Psoas muscle (tissue), 8 donors: ENCODE results near the gene GPATCH4. TPM values are rescaled to one million over a fixed set of nuclear protein-coding genes. Genes with fewer than 3 reads are reported as not detected.
"Not testable (repeated sequence)": the region's sequence is repeated elsewhere in the genome, so short reads cannot be mapped to it uniquely, and the experiment has no call there.

Source experiments
- ATAC-seq, 4 donors: fragments of 200-7000 bp; cut with Tn5 transposase; one replicate each; pipeline ENCODE4 v1.9.1; 2020; ENCODE audit warnings: moderate library complexity in 3 of 4, mild to moderate bottlenecking in 2 of 4
- DNase-seq, 2 donors: peaks; one replicate each; pipeline ENCODE4 v3.0.0-alpha.2; 2020
- H3K27ac ChIP-seq: fragments of 200-600 bp; one replicate; pipeline ENCODE4 v1.8.0; 2022
- H3K27me3 ChIP-seq, 3 donors: fragments of 200-600 bp in 1 of 3; one replicate each; pipeline versions ENCODE4 v1.6.1 to v1.8.0; 2013 to 2022; ENCODE audit warnings: low read length in 2 of 3, mild to moderate bottlenecking in 2 of 3, moderate library complexity in 1 of 3; ENCODE audit not compliant: insufficient read depth in 3 of 3
- H3K36me3 ChIP-seq, 2 donors: fragments of 200-600 bp in 1 of 2; one replicate each; pipeline versions ENCODE4 v1.6.1 to v1.8.0; 2013 to 2022; ENCODE audit warnings: low read depth in 1 of 2, mild to moderate bottlenecking in 1 of 2, moderate library complexity in 1 of 2; ENCODE audit not compliant: insufficient read depth in 1 of 2
- H3K4me1 ChIP-seq: fragments of 200-600 bp; one replicate; pipeline ENCODE4 v1.8.0; 2022
- H3K4me3 ChIP-seq: fragments of 200-600 bp; one replicate; pipeline ENCODE4 v1.8.0; 2022; ENCODE audit warnings: mild to moderate bottlenecking
- H3K9me3 ChIP-seq: fragments of 200-600 bp; one replicate; pipeline ENCODE4 v1.8.0; 2022
- whole genome bisulfite sequencing, 3 donors: extraction: QIAGEN DNeasy Blood & Tissue Kit; methylation state at CpG; one replicate each; pipeline versions ENCODE4 v1.1.6 to v1.1.7; 2013; 5-methylcytosine and 5-hydroxymethylcytosine counted together
- intact Hi-C, 2 donors: fragments of 100-400 bp; cut with DNase I; formaldehyde crosslinking; loops; one replicate each; pipeline versions ENCODE4 v1.11.0 to v1.14.2; 2022
- polyA plus RNA-seq, 3 donors: library from polyadenylated mRNA; stranded (reverse); fragments of 200-250 nt; gene quantifications; one replicate each; pipeline ENCODE4 v1.2.3, GENCODE V29; 2013
- total RNA-seq, 4 donors: library from RNA; stranded (reverse); fragmentation: NEBNext Ultra II Directional in 2 of 4; extraction: Animal tissue kit (Norgen Biotek cat#: 25700) in 2 of 4; gene quantifications; one replicate each; pipeline versions ENCODE4 v1.2.1 to v1.2.4, GENCODE V29; 2021 to 2023
- TF ChIP-seq, protein P1 (sequence below): fragments of 200-600 bp; IDR thresholded peaks from one replicate; pipeline ENCODE4 v1.8.0; 2022; ENCODE audit warnings: antibody characterized with exemption
- donor health status: healthy with polysubstance abuse.
- donor health status: DM: no; HTN: no; CAD: no; lungs with moderate emphysema.
- donor health status: Bipolar disorder and iron deficiency.
- donor health status: healthy.
- donor health status: DM: yes; HTN: yes; CAD: no.
- donor health status: DM: no; HTN: no; CAD: no.
- donor health status: DM: no; HTN: no; CAD: no.
- donor health status: DM: yes; HTN: yes; CAD: no.

GPATCH4 gene
- total and polyA plus RNA-seq, 7 donors = 30.6 to 110 (median 73.4) TPM

DNA sequence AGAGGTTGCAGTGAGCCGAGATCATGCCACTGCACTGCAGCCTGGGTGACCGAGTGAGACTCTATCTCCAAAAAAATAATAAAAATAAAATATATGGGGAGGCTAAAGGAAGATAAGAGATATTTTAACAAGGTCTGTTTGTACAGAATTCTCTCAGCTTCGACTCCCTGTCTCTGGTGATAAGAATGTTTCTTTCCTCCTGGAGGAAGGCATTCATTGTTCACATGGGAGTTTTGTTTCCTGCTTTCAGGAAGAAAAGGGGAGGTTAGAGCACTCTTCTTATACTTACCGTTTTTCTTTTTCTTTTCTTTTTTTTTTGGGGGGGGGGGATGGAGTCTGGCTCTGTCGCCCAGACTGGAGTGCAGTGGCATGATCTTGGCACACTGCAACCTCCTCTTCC, 11.7 kb downstream of the GPATCH4 start:
- no peak for ATAC-seq
- H3K4me3 ChIP-seq = no peak overlapping the region
- TF ChIP-seq, protein P1, sequence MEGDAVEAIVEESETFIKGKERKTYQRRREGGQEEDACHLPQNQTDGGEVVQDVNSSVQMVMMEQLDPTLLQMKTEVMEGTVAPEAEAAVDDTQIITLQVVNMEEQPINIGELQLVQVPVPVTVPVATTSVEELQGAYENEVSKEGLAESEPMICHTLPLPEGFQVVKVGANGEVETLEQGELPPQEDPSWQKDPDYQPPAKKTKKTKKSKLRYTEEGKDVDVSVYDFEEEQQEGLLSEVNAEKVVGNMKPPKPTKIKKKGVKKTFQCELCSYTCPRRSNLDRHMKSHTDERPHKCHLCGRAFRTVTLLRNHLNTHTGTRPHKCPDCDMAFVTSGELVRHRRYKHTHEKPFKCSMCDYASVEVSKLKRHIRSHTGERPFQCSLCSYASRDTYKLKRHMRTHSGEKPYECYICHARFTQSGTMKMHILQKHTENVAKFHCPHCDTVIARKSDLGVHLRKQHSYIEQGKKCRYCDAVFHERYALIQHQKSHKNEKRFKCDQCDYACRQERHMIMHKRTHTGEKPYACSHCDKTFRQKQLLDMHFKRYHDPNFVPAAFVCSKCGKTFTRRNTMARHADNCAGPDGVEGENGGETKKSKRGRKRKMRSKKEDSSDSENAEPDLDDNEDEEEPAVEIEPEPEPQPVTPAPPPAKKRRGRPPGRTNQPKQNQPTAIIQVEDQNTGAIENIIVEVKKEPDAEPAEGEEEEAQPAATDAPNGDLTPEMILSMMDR = no peak
- 58 to 64% (median 62%) methylated on average over 5 of the region's 5 CpGs for WGBS, 3 donors
- H3K36me3 ChIP-seq = peaks cover 5 to 22% of the 10 kb centered on the region in 2 donors
- H3K4me1 ChIP-seq = peaks cover 12% of the 10 kb centered on the region
- intact Hi-C loops = no loop called here
- H3K9me3 ChIP-seq = no peaks in the 10 kb centered on the region
- no peaks in the 10 kb centered on the region for H3K27me3 ChIP-seq
- no peak for DNase-seq
- H3K27ac ChIP-seq = no peak overlapping the region

DNA sequence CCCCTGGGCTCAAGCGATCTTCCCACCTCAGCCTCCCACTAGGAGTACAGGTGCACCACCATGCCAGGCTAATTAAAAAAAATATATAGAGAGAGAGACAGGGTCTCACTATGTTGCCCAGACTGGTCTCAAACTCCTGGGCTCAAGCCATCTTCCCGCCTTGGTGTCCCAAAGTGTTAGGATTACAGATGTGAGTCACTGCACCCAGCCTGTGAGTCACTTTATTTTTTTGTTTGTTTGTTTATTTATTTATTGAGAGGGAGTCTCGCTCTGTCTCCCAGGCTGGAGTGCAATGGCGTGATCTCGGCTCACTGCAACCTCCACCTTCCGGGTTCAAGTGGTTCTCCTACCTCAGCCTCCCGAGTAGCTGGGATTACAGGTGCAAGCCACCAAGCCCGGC, 13.4 kb downstream of the GPATCH4 start:
- H3K27ac ChIP-seq, ATAC-seq, DNase-seq, H3K9me3 ChIP-seq, H3K4me3 ChIP-seq, H3K27me3 ChIP-seq, H3K36me3 ChIP-seq, intact Hi-C loops: not testable (repeated sequence)
- 81 to 87% (median 84%) methylated on average over 8 of the region's 8 CpGs for WGBS, 3 donors
- peaks cover 15% of the 10 kb centered on the region for H3K4me1 ChIP-seq

DNA sequence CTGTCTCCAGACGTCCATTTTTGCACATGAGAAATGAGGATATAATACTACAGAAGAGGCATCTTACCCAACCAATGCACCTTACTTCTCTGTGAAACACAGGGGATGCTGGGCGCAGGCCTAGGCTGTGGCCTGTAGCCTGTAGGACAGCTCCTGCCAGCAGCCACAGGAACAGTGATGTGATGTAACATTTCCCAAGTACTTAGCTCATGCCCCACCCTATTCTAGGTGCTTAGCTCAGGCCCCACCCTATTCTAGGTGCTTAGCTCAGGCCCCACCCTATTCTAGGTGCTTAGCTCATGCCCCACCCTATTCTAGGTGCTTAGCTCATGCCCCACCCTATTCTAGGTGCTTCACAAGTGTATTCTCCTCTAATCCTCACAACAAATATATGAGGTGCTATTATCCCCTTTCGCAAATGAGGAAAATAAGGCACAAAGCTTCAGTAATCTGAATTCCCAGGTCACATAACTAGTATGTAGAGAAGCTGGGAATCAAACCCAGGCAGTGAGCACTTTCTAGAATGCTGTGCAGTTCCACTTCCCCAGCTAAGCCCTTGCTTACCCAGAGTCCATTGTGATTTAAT, 14.3 kb downstream of the GPATCH4 start:
- Histone ChIP-seq H3K9me3 (no peaks in the 10 kb centered on the region), H3K27me3 (no peaks in the 10 kb centered on the region), H3K4me1 (peaks cover 9% of the 10 kb centered on the region), H3K27ac (no peak overlapping the region), H3K4me3 (no peak overlapping the region), H3K36me3 (no peaks in the 10 kb centered on the region)
- TF ChIP-seq, protein P1 = no peak
- DNase-seq (no peak), ATAC-seq (no peak)
- intact Hi-C loops = no loop called here
- 92 to 98% (median 95%) methylated on average over 3 of the region's 3 CpGs for WGBS, 3 donors

DNA sequence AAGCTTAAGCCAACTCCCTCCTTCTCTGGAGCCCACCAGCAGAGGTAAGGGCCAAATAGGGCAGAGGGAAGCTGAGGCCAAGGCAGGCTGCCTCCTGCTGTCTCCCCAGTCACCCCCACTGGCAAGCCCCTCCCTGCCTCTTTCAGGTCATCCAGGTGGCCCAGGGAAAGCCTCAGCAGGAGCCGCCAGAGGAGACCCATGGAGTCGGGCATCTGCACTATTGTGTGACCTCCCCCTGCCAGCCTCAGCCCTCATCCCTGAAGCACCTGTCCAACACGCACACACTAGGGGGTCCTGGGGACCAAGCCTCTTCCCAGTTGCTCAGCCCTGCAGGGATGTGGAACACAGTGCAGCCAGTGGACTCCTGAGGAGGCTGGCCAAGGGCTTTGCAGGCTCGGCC, 15.0 kb downstream of the GPATCH4 start:
- Histone ChIP-seq H3K27me3 (no peaks in the 10 kb centered on the region), H3K27ac (no peak overlapping the region), H3K36me3 (no peaks in the 10 kb centered on the region), H3K4me1 (peaks cover 8% of the 10 kb centered on the region), H3K4me3 (no peak overlapping the region), H3K9me3 (no peaks in the 10 kb centered on the region)
- intact Hi-C loops = no loop called here
- no peak for DNase-seq
- TF ChIP-seq, protein P1 = no peak
- no peak for ATAC-seq
- 66 to 84% (median 71%) methylated on average over 4 of the region's 4 CpGs for WGBS, 3 donors

DNA sequence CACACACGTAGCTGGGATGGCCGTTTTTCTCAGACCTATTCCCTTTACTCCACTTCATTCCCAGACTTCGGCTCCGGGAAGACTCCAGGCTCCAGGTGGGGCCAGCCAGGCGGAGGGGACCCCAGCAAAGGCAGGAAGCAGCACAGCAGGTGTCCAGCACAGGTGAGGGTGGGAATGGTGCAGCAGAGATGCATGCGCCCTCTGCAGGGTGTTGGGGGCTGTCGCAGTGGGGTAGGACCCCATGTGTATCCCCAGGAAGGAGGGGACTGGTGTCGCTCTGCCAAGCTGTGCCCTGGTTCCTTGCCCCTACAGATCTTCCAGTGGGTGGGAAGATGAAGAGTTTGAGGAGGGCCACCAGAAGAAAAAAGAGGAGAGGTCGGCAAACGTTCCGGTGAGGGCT, 16.5 kb downstream of the GPATCH4 start:
- Histone ChIP-seq H3K4me1 (peaks cover 3% of the 10 kb centered on the region), H3K9me3 (no peaks in the 10 kb centered on the region), H3K36me3 (no peaks in the 10 kb centered on the region), H3K4me3 (no peak overlapping the region), H3K27ac (no peak overlapping the region), H3K27me3 (no peaks in the 10 kb centered on the region)
- ATAC-seq (peak in 2 of 4 donors; percentile 25 to 28), DNase-seq (no peak)
- 50 to 52% (median 50%) methylated on average over 11 of the region's 11 CpGs for WGBS, 3 donors
- TF ChIP-seq, protein P1 = no peak
- intact Hi-C loops = no loop called here
